H1 (cell line): ENCODE measurements around the gene FAN1. TPM values are rescaled to one million over a fixed set of nuclear protein-coding genes. Genes with fewer than 3 reads are reported as not detected.

Experiments used
- ASH2L ChIP-seq: fragments of 200-600, 300-600 bp; sonication (generic); IDR thresholded peaks from one replicate; pipeline ENCODE4 v1.7.1; 2017; ENCODE audit warnings: low read length
- CBX5 ChIP-seq: fragments of 300-800, 300-1000 bp; sonication (generic); IDR thresholded peaks from 2 replicates; pipeline ENCODE4 v1.7.1; 2016; ENCODE audit warnings: antibody characterized with exemption, low read length, low read depth
- CBX8 ChIP-seq: fragments of 300-800, 300-1000 bp; sonication (generic); IDR thresholded peaks from 2 replicates; pipeline ENCODE4 v1.7.1; 2016; ENCODE audit warnings: low read depth, low read length, borderline replicate concordance
- CHD1 ChIP-seq: IDR thresholded peaks from 2 replicates; pipeline ENCODE4 v1.6.1; 2012; ENCODE audit warnings: low read depth, low read length, improper control_type of control experiment
- CREB1 ChIP-seq: IDR thresholded peaks from 2 replicates; pipeline ENCODE4 v1.6.1; 2012; ENCODE audit warnings: inconsistent platforms
- CTCF ChIP-seq, 3 experiments: IDR thresholded peaks; 1 replicate in 2 of 3; 2 replicates in 1 of 3; pipeline versions ENCODE4 v1.5.1 to v1.6.1; 2011; ENCODE audit warnings: low read length in 3 of 3, mild to moderate bottlenecking in 3 of 3, inconsistent platforms in 2 of 3, low read depth in 1 of 3, moderate library complexity in 1 of 3; ENCODE audit not compliant: insufficient read depth in 1 of 3; ENCODE audit errors: control extremely low read depth in 1 of 3
- GTF2F1 ChIP-seq: IDR thresholded peaks from 2 replicates; pipeline ENCODE4 v1.6.1; 2012; ENCODE audit warnings: low read depth, low read length, improper control_type of control experiment, borderline replicate concordance
- HDAC6 ChIP-seq: IDR thresholded peaks from one replicate; pipeline ENCODE4 v1.7.1; 2012; ENCODE audit warnings: low read depth, mild to moderate bottlenecking, inconsistent platforms, low read length, moderate library complexity
- JUN ChIP-seq: IDR thresholded peaks from 2 replicates; pipeline ENCODE4 v1.6.1; 2011; ENCODE audit warnings: low read depth, mild to moderate bottlenecking, improper control_type of control experiment, low read length
- JUND ChIP-seq: IDR thresholded peaks from 2 replicates; pipeline ENCODE4 v1.6.1; 2011; ENCODE audit warnings: mild to moderate bottlenecking, improper control_type of control experiment, low read length
- NRF1 ChIP-seq: IDR thresholded peaks from 2 replicates; pipeline ENCODE4 v1.6.1; 2011; ENCODE audit warnings: mild to moderate bottlenecking, low read depth, low read length, improper control_type of control experiment
- POU5F1 ChIP-seq: IDR thresholded peaks from 2 replicates; pipeline ENCODE4 v1.6.1; 2011; ENCODE audit warnings: low read depth, mild to moderate bottlenecking, low read length, moderate library complexity
- RBBP5 ChIP-seq: IDR thresholded peaks from 2 replicates; pipeline ENCODE4 v1.7.1; 2012; ENCODE audit warnings: low read depth, mild to moderate bottlenecking, inconsistent platforms, low read length, moderate library complexity, borderline replicate concordance
- SAP30 ChIP-seq: fragments of 300-600 bp; sonication (generic); IDR thresholded peaks from 2 replicates; pipeline ENCODE4 v1.7.1; 2012; ENCODE audit warnings: low read length, moderate library complexity, mild to moderate bottlenecking, inconsistent platforms; ENCODE audit not compliant: insufficient read depth, insufficient replicate concordance
- SIRT6 ChIP-seq: IDR thresholded peaks from one replicate; pipeline ENCODE4 v1.7.1; 2012; ENCODE audit warnings: low read length, inconsistent platforms
- SIX5 ChIP-seq: IDR thresholded peaks from 2 replicates; pipeline ENCODE4 v1.6.1; 2011; ENCODE audit warnings: mild to moderate bottlenecking, low read depth, low read length
- SUZ12 ChIP-seq: fragments of 200-600 bp; sonication (generic); IDR thresholded peaks from 2 replicates; pipeline ENCODE4 v1.6.1; 2012; ENCODE audit warnings: mild to moderate bottlenecking, inconsistent platforms, low read length, moderate library complexity, mixed read lengths
- TEAD4 ChIP-seq: IDR thresholded peaks from 2 replicates; pipeline ENCODE4 v1.6.1; 2012; ENCODE audit warnings: low read depth, low read length, inconsistent platforms, mixed read lengths
- ZNF274 ChIP-seq: IDR thresholded peaks from 2 replicates; pipeline ENCODE4 v1.7.0; 2012; ENCODE audit warnings: low read length, borderline replicate concordance; ENCODE audit errors: extremely low read depth
- polyA plus RNA-seq, 7 experiments: library from polyadenylated mRNA; depleted of rRNA in 3 of 7; stranded (reverse) in 5 of 7; unstranded in 2 of 7; fragments of >200 nt in 5 of 7; fragments of 200-250 nt in 2 of 7; gene quantifications; 1 replicate in 5 of 7; 2 replicates in 1 of 7; 4 replicates in 1 of 7; pipeline versions ENCODE4 v1.2.1 to v1.2.3, GENCODE V29; 2011 to 2013; ENCODE audit warnings: missing spikeins in 2 of 7, mixed read lengths in 2 of 7
- total RNA-seq: library from RNA; stranded (reverse); fragmentation: NEBNext Ultra II Directional; extraction: Animal tissue kit (Norgen Biotek cat#: 25700); gene quantifications from 2 replicates; pipeline ENCODE4 v1.2.1, GENCODE V29; 2021
- TF ChIP-seq, protein P1 (sequence below): IDR thresholded peaks from 2 replicates; pipeline ENCODE4 v1.6.1; 2012; ENCODE audit warnings: low read length, inconsistent platforms

The FAN1 gene
- total and polyA plus RNA-seq, 2 of the 8 experiments (the other 6 are each of a cell fraction or from before 2014, with no cell fraction given), result 8.6 to 24.9 TPM

GRCh38 chr15:30903497-30904187 is at the start of gene FAN1 (continued):
- no peak for TF ChIP-seq SUZ12
- TF ChIP-seq CBX5, result no peak
- TF ChIP-seq JUN, result no peak
- TF ChIP-seq SAP30, result no peak
- TF ChIP-seq ZNF274, result no peak
- no peak for TF ChIP-seq HDAC6
- no peak; the same call in 1 of the 2 replicates for TF ChIP-seq TEAD4
- no peak for TF ChIP-seq SIRT6
- no peak for TF ChIP-seq CBX8
- TF ChIP-seq RBBP5, result peak; percentile 93
- TF ChIP-seq NRF1, result no peak
- TF ChIP-seq POU5F1, result no peak
- no peak for TF ChIP-seq GTF2F1
- TF ChIP-seq, protein P1, sequence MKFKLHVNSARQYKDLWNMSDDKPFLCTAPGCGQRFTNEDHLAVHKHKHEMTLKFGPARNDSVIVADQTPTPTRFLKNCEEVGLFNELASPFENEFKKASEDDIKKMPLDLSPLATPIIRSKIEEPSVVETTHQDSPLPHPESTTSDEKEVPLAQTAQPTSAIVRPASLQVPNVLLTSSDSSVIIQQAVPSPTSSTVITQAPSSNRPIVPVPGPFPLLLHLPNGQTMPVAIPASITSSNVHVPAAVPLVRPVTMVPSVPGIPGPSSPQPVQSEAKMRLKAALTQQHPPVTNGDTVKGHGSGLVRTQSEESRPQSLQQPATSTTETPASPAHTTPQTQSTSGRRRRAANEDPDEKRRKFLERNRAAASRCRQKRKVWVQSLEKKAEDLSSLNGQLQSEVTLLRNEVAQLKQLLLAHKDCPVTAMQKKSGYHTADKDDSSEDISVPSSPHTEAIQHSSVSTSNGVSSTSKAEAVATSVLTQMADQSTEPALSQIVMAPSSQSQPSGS, result no peak
- TF ChIP-seq CTCF (IDR thresholded peaks at IDR 0.05; ENCODE audit: control extremely low read depth in 1 of 3, insufficient read depth in 1 of 3, low read depth in 1 of 3, low read length in 3 of 3), result no peak
- no peak for TF ChIP-seq SIX5
- TF ChIP-seq CHD1, result no peak
- peak; percentile 98 for TF ChIP-seq ASH2L
- TF ChIP-seq JUND, result no peak
- no peak for TF ChIP-seq CREB1
